MM.1S (cell line): Measurements from ENCODE around the gene TYSND1.

Source experiments
- EZH2 ChIP-seq: fragments of 300-600 bp; sonication (generic); optimal IDR thresholded peaks from 2 replicates; pipeline ENCODE3; 2017; ENCODE audit warnings: low read depth, mild to moderate bottlenecking, antibody characterized with exemption, low read length, mixed read lengths
- EZH2phosphoT487 ChIP-seq: fragments of 300-600 bp; sonication (generic); IDR thresholded peaks from 2 replicates; pipeline ENCODE4 v1.6.1; 2018; ENCODE audit warnings: antibody characterized with exemption, low read length
- TF ChIP-seq, protein P1 (sequence below): fragments of 300-600 bp; sonication (generic); IDR thresholded peaks from 2 replicates; pipeline ENCODE4 v1.5.1; 2016; ENCODE audit warnings: antibody characterized with exemption, low read length, mixed read lengths

DNA sequence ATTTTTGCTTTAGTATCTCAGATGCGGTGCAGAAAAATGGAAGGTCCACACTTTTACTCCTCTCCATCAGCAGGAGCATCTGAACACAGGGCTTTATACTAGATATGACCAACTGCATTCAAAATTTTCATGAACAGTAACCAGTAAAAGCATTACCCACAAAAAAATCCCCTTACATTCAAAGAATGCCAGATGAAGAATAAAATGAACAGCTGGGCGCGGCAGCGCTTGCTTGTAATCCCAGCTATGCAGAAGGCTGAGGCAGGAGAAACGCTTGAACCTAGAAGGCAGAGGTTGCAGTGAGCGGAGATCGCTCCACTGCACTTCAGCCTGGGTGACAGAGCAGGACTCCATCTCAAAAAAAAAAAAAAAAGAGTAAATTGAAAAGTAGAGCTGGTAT, 20.7 kb upstream of the TYSND1 start:
- TF ChIP-seq, protein P1, sequence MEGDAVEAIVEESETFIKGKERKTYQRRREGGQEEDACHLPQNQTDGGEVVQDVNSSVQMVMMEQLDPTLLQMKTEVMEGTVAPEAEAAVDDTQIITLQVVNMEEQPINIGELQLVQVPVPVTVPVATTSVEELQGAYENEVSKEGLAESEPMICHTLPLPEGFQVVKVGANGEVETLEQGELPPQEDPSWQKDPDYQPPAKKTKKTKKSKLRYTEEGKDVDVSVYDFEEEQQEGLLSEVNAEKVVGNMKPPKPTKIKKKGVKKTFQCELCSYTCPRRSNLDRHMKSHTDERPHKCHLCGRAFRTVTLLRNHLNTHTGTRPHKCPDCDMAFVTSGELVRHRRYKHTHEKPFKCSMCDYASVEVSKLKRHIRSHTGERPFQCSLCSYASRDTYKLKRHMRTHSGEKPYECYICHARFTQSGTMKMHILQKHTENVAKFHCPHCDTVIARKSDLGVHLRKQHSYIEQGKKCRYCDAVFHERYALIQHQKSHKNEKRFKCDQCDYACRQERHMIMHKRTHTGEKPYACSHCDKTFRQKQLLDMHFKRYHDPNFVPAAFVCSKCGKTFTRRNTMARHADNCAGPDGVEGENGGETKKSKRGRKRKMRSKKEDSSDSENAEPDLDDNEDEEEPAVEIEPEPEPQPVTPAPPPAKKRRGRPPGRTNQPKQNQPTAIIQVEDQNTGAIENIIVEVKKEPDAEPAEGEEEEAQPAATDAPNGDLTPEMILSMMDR: no peak
- TF ChIP-seq EZH2: no peak
- no peak for TF ChIP-seq EZH2phosphoT487
